HL-60/S4 treated with retinoic acid at 250 ng/mL for 4 days and 3 days (cell line): ENCODE results near the gene CASP7.
"Not testable (repeated sequence)": the region's sequence is repeated elsewhere in the genome, so short reads cannot be mapped to it uniquely, and the experiment has no call there.

ENCODE experiments used
- in situ Hi-C: fragments of 300-500 bp; cut with MboI; formaldehyde crosslinking; loops from 2 replicates; pipeline ENCODE4 v1.7.0; 2022; ENCODE audit warnings: low sequenced_read_pairs

CASP7 gene

GRCh38 chr10:113751181-113751732 is 71.5 kb downstream of the CASP7 start, which contains the start of gene PLEKHS1:
PLEKHS1 (plus strand) TSS chr10:113751682; CDS start chr10:113755278, 3,596 bp downstream.
- in situ Hi-C loops, result no loop called here

DNA sequence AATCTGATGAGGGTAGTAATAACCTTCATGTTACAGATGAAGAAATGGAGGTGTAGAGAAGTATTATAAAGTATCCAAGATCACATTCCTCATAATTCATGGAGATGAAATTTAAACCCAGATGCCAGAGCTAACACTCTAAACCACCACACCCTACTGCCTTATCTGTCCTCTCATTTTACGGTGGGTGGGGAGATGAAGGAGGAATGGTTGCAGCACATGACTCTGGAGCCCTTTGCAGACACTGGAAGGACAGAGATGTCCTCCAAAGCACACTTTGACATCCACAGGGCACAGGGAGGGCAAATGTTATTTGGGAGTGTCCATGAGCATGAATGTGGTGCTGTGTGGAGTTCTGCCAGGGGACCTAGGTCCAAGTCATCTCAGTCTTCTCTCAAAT is 72.8 kb downstream of the CASP7 start:
- in situ Hi-C loops, result no loop called here

DNA sequence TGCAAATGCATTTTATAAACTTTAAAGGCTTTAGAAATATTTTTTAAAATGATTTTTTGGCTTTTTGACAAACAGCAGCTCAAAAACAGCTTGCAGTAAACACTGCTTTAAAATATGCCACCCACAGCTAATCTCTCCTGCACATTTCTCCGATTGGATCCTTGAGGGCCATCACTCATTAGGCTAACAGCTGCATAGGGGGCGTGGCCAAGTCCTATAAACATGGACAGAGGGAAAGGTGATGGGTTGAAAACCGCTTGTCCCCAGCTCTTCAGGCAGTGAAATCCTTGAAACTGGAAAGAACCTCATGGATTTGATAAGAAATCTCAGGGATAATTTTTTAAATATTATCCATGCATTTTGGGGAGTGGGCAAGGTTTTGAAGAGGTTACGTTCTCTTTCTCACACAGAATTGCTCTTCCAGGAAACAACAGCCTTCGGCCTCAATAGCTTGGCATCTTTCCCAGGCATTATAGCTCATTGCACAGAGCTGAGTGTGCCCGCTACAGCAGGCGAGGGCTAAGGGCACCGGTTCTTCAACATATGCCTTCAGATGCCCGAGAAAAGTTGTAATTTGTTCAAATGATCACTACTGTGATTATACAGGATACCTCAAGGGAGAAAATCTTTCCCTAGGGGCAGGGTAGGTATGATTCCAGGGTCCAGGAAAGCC is 73.4 kb downstream of the CASP7 start:
- in situ Hi-C loops, result no loop called here

- in situ Hi-C loops, result no loop called here
These were observed 74.4 kb downstream of the CASP7 start for GRCh38 chr10:113754125-113754524.

DNA sequence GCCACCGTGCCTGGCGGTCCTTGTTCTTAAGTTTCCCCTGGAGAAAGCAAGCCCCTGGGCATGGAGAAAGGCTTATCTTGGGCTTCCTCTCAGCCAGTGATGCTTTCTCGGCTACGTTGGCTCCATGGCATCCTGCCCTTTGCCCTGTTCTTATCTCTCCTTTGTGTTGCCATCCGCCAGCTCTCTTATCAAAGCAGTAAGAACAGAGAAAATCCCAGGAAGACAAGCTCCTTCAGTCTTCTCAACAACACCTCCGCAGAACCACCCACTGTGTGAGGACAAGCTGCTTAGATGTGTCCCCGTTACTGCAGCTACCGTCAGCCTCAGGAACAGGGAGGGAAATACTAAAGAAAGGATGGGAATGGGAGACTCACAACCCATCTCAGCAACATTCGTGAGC is 75.1 kb downstream of the CASP7 start:
- in situ Hi-C loops, result no loop called here

DNA sequence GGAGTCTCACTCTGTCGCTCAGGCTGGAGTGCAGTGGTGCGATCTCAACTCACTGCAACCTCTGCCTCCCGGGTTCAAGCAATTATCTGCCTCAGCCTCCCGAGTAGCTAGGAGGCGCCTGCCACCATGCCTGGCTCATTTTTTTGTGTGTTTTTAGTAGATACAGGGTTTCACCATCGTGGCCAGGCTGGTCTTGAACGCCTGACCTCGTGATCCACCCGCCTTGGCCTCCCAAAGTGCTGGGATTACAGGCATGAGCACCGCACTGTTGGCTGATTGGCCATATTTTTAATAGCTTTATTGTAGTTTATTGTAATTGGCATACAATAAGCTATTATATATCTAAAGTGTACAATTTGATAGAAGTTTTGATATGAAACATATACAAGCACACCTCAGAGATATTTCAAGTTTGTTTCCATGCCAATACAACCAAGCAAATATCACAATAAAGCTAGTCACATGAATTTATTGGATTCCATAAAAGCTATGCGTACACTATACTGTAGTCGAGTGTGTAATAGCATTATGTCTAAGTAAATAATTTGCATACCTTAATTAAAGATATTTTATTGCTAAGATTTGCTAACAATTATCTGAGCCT is 77.3 kb downstream of the CASP7 start:
- in situ Hi-C loops, result no loop called here

DNA sequence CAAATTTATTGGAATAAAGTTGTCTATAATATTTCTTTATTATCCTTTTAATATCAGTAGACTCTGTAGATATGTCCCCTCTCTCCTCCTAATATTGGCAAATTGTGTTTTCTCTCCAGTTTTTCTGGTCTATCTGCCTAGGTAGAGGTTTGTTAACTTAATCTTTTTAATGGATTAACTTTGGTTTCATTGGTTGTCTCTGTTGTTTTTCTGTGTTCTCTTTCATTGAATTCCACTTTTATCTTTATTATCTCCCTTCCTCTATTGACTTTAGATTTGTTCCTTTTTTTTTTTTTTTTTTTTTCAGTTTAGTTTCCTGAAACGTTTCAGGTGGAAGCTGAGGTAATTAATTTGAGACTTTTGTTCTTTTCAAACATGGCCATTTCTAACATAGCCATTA is 82.4 kb downstream of the CASP7 start:
- in situ Hi-C loops, result no loop called here

GRCh38 chr10:113764582-113764981 is 84.9 kb downstream of the CASP7 start:
- in situ Hi-C loops, result no loop called here

DNA sequence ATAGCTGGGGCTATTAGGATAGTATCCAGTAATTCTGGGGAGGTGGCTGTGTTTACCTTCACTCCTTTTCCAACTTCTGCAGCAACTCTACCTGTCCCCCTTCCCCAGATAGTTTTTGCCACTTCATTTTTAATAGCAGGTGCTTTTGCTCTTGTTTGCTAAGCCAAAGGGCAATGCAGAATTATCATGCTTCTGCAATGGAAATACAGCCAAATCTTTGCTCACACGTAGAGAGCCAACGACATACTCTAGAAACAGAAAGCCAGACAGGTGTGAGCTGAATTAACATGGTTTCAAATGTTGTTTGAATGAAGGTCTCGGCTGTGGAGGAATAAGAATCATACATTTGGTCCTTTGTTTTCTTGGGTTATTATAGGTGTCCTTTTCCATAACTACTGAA is 86.2 kb downstream of the CASP7 start:
- in situ Hi-C loops, result no loop called here

DNA sequence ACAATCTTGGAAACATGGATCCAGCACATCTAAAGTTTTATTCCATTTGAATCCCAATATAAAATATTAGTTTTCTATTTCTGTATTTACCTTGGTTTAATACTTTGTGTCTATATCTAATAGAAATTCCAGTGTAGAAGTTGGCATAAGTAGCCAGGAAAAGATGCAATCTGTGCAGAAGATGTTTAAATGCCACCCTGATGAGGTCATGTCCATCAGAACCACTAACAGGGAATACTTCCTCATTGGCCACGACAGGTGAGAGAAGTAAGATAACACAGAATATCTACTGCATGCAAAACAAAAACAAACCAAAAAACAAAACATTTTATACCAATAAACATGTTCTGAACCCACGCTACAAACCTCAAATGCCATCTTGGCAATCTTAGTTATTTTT is 87.5 kb downstream of the CASP7 start:
- in situ Hi-C loops, result no loop called here

DNA sequence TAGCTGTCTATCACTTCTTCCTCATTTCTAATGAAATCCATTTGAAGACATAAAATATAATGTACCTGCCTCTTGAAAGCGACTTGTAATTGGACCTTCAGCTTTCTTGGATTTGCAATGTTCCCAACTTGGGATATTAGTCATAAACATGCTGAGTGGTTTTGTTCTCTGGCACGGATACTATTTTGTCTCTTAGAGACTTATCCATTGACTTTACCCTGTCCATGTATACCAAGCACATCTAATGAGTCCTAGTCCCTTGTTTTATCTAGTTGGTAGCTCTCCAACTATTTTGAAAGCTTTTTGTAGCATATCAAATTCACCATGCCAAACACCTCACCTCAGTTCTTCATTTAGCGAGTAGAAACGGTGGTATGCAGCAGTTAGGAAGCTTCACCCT is 90.6 kb downstream of the CASP7 start:
- in situ Hi-C loops, result no loop called here

- in situ Hi-C loops, result not testable (repeated sequence)
These were observed 91.4 kb downstream of the CASP7 start for GRCh38 chr10:113771131-113771530.

- in situ Hi-C loops, result no loop called here
These were observed 96.1 kb downstream of the CASP7 start for GRCh38 chr10:113775686-113776294.

GRCh38 chr10:113776553-113776952 is 96.8 kb downstream of the CASP7 start:
- in situ Hi-C loops, result no loop called here
